Measurements from ENCODE around the gene EIF2S3B. TPM values are rescaled to one million over a fixed set of nuclear protein-coding genes. Genes with fewer than 3 reads are reported as not detected.
"Not testable (repeated sequence)": the region's sequence is repeated elsewhere in the genome, so short reads cannot be mapped to it uniquely, and the experiment has no call there.

Gene EIF2S3B
- total RNA-seq (0.62 TPM), polyA plus RNA-seq (under 1 TPM; 0.15 to 0.76 (median 0.45) TPM)

GRCh38 chr12:10505620-10506019, at the start of gene EIF2S3B:
TSS of gene EIF2S3B (plus strand) at chr12:10505890. CDS start at chr12:10505903, 13 bp downstream.
- Histone ChIP-seq H3K36me3 (ENCODE audit: control insufficient read depth, insufficient read depth, low read length) (no peaks in the 10 kb centered on the region), H3K9me3 (ENCODE audit: control insufficient read depth in 2 of 2, low read length in 2 of 2) (no peaks in the 10 kb centered on the region), H3K27me3 (ENCODE audit: control insufficient read depth, insufficient read depth, low read length) (peaks cover 4% of the 10 kb centered on the region), H3K4me3 (ENCODE audit: low read depth, low read length) (no peak within 1 kb of the TSS), H3K4me1 (ENCODE audit: control insufficient read depth, insufficient read depth, low read length, poor library complexity, severe bottlenecking) (no peaks in the 10 kb centered on the region), H3K27ac (ENCODE audit: insufficient read depth, low read length, poor library complexity, severe bottlenecking) (no peak within 1 kb of the TSS)
- H3K27ac Mint-ChIP-seq: no peak within 1 kb of the TSS
- peaks cover 0 to 4% (median 0%) of the 10 kb centered on the region in 7 donors for H3K9me3 Mint-ChIP-seq
- DNase-seq (no peak), ATAC-seq (ENCODE audit: low read depth in 2 of 2) (no peak)
- H3K4me1 Mint-ChIP-seq: no peaks in the 10 kb centered on the region
- H3K36me3 Mint-ChIP-seq: no peaks in the 10 kb centered on the region
- peaks cover 15% of the 10 kb centered on the region for H3K27me3 Mint-ChIP-seq
- H3K4me3 Mint-ChIP-seq: no peak within 1 kb of the TSS

- ATAC-seq (ENCODE audit: low read depth in 2 of 2): no peak
- Histone ChIP-seq H3K4me3 (ENCODE audit: low read depth, low read length) (no peak overlapping the region), H3K27ac (ENCODE audit: insufficient read depth, low read length, poor library complexity, severe bottlenecking) (no peak overlapping the region), H3K9me3 (ENCODE audit: control insufficient read depth in 2 of 2, low read length in 2 of 2) (peaks cover 0 to 9% of the 10 kb centered on the region in 2 experiments), H3K4me1 (ENCODE audit: control insufficient read depth, insufficient read depth, low read length, poor library complexity, severe bottlenecking) (no peaks in the 10 kb centered on the region), H3K36me3 (ENCODE audit: control insufficient read depth, insufficient read depth, low read length) (no peaks in the 10 kb centered on the region), H3K27me3 (ENCODE audit: control insufficient read depth, insufficient read depth, low read length) (no peaks in the 10 kb centered on the region)
- H3K9me3 Mint-ChIP-seq: peaks cover 2 to 28% (median 12%) of the 10 kb centered on the region in 7 donors
- no peaks in the 10 kb centered on the region for H3K4me1 Mint-ChIP-seq
- H3K27me3 Mint-ChIP-seq: peaks cover 7% of the 10 kb centered on the region
- H3K4me3 Mint-ChIP-seq: no peak overlapping the region
- DNase-seq: no peak
- H3K27ac Mint-ChIP-seq: no peak overlapping the region
- no peaks in the 10 kb centered on the region for H3K36me3 Mint-ChIP-seq
Observed at GRCh38 chr12:10456856-10457255, 48.8 kb upstream of the EIF2S3B start.

GRCh38 chr12:10457760-10458159, 47.9 kb upstream of the EIF2S3B start:
- no peaks in the 10 kb centered on the region for H3K4me1 Mint-ChIP-seq
- Histone ChIP-seq H3K27ac (ENCODE audit: insufficient read depth, low read length, poor library complexity, severe bottlenecking) (no peak overlapping the region), H3K27me3 (ENCODE audit: control insufficient read depth, insufficient read depth, low read length) (no peaks in the 10 kb centered on the region), H3K36me3 (ENCODE audit: control insufficient read depth, insufficient read depth, low read length) (no peaks in the 10 kb centered on the region), H3K9me3 (ENCODE audit: control insufficient read depth in 2 of 2, low read length in 2 of 2) (peaks cover 0 to 9% of the 10 kb centered on the region in 2 experiments), H3K4me1 (ENCODE audit: control insufficient read depth, insufficient read depth, low read length, poor library complexity, severe bottlenecking) (no peaks in the 10 kb centered on the region), H3K4me3 (ENCODE audit: low read depth, low read length) (no peak overlapping the region)
- ATAC-seq (ENCODE audit: low read depth in 2 of 2) (no peak), DNase-seq (no peak)
- peaks cover 5 to 28% (median 13%) of the 10 kb centered on the region in 7 donors for H3K9me3 Mint-ChIP-seq
- H3K4me3 Mint-ChIP-seq: no peak overlapping the region
- H3K36me3 Mint-ChIP-seq: no peaks in the 10 kb centered on the region
- H3K27me3 Mint-ChIP-seq: peaks cover 9% of the 10 kb centered on the region
- H3K27ac Mint-ChIP-seq: peak overlapping the region in 1 of 3 donors; percentile 32

GRCh38 chr12:10466311-10466710, 39.4 kb upstream of the EIF2S3B start:
- no peaks in the 10 kb centered on the region for H3K9me3 ChIP-seq (ENCODE audit: control insufficient read depth in 2 of 2, low read length in 2 of 2)
- no peaks in the 10 kb centered on the region for H3K27me3 ChIP-seq (ENCODE audit: control insufficient read depth, insufficient read depth, low read length)
- no peaks in the 10 kb centered on the region for H3K4me1 Mint-ChIP-seq
- peaks cover 20% of the 10 kb centered on the region for H3K27me3 Mint-ChIP-seq
- peaks cover 0 to 7% (median 2%) of the 10 kb centered on the region in 7 donors for H3K9me3 Mint-ChIP-seq
- H3K27ac Mint-ChIP-seq: no peak overlapping the region
- H3K36me3 Mint-ChIP-seq: no peaks in the 10 kb centered on the region
- no peaks in the 10 kb centered on the region for H3K36me3 ChIP-seq (ENCODE audit: control insufficient read depth, insufficient read depth, low read length)
- DNase-seq (no peak), ATAC-seq (ENCODE audit: low read depth in 2 of 2) (no peak)
- H3K4me1 ChIP-seq (ENCODE audit: control insufficient read depth, insufficient read depth, low read length, poor library complexity, severe bottlenecking): no peaks in the 10 kb centered on the region
- H3K4me3 ChIP-seq (ENCODE audit: low read depth, low read length): no peak overlapping the region
- no peak overlapping the region for H3K27ac ChIP-seq (ENCODE audit: insufficient read depth, low read length, poor library complexity, severe bottlenecking)
- H3K4me3 Mint-ChIP-seq: no peak overlapping the region

GRCh38 chr12:10469701-10470100, 36.0 kb upstream of the EIF2S3B start:
- H3K27ac Mint-ChIP-seq: no peak overlapping the region
- H3K27me3 Mint-ChIP-seq: peaks cover 14% of the 10 kb centered on the region
- Histone ChIP-seq H3K36me3 (ENCODE audit: control insufficient read depth, insufficient read depth, low read length) (no peaks in the 10 kb centered on the region), H3K9me3 (ENCODE audit: control insufficient read depth in 2 of 2, low read length in 2 of 2) (no peaks in the 10 kb centered on the region), H3K27me3 (ENCODE audit: control insufficient read depth, insufficient read depth, low read length) (no peaks in the 10 kb centered on the region), H3K4me3 (ENCODE audit: low read depth, low read length) (no peak overlapping the region), H3K27ac (ENCODE audit: insufficient read depth, low read length, poor library complexity, severe bottlenecking) (no peak overlapping the region), H3K4me1 (ENCODE audit: control insufficient read depth, insufficient read depth, low read length, poor library complexity, severe bottlenecking) (no peaks in the 10 kb centered on the region)
- no peaks in the 10 kb centered on the region for H3K36me3 Mint-ChIP-seq
- ATAC-seq (ENCODE audit: low read depth in 2 of 2): no peak
- DNase-seq: no peak
- H3K4me1 Mint-ChIP-seq: no peaks in the 10 kb centered on the region
- peaks cover 0 to 5% (median 2%) of the 10 kb centered on the region in 7 donors for H3K9me3 Mint-ChIP-seq
- no peak overlapping the region for H3K4me3 Mint-ChIP-seq

GRCh38 chr12:10472808-10473207, 32.9 kb upstream of the EIF2S3B start:
- not testable (repeated sequence) for H3K9me3 Mint-ChIP-seq; H3K36me3 ChIP-seq (ENCODE audit: control insufficient read depth, insufficient read depth, low read length)

GRCh38 chr12:10481901-10482300, 23.8 kb upstream of the EIF2S3B start:
- ATAC-seq (ENCODE audit: low read depth in 2 of 2); H3K27ac ChIP-seq (ENCODE audit: insufficient read depth, low read length, poor library complexity, severe bottlenecking); H3K4me1 Mint-ChIP-seq; H3K4me1 ChIP-seq (ENCODE audit: control insufficient read depth, insufficient read depth, low read length, poor library complexity, severe bottlenecking); H3K27ac Mint-ChIP-seq; H3K9me3 Mint-ChIP-seq; H3K9me3 ChIP-seq (ENCODE audit: control insufficient read depth in 2 of 2, low read length in 2 of 2); H3K36me3 ChIP-seq (ENCODE audit: control insufficient read depth, insufficient read depth, low read length); H3K4me3 ChIP-seq (ENCODE audit: low read depth, low read length); H3K36me3 Mint-ChIP-seq; H3K4me3 Mint-ChIP-seq; DNase-seq; H3K27me3 ChIP-seq (ENCODE audit: control insufficient read depth, insufficient read depth, low read length): not testable (repeated sequence)
- H3K27me3 Mint-ChIP-seq: peaks cover 21% of the 10 kb centered on the region

More at GRCh38 chr12:10472808-10473207, 32.9 kb upstream of the EIF2S3B start:
- not testable (repeated sequence) for H3K36me3 Mint-ChIP-seq; H3K4me1 Mint-ChIP-seq; ATAC-seq (ENCODE audit: low read depth in 2 of 2); H3K9me3 ChIP-seq (ENCODE audit: control insufficient read depth in 2 of 2, low read length in 2 of 2); H3K4me1 ChIP-seq (ENCODE audit: control insufficient read depth, insufficient read depth, low read length, poor library complexity, severe bottlenecking); H3K4me3 Mint-ChIP-seq; H3K27me3 Mint-ChIP-seq; H3K27ac ChIP-seq (ENCODE audit: insufficient read depth, low read length, poor library complexity, severe bottlenecking); H3K4me3 ChIP-seq (ENCODE audit: low read depth, low read length); DNase-seq; H3K27me3 ChIP-seq (ENCODE audit: control insufficient read depth, insufficient read depth, low read length); H3K27ac Mint-ChIP-seq

GRCh38 chr12:10487328-10487727, 18.4 kb upstream of the EIF2S3B start:
- H3K9me3 Mint-ChIP-seq; H3K27ac ChIP-seq (ENCODE audit: insufficient read depth, low read length, poor library complexity, severe bottlenecking); H3K9me3 ChIP-seq (ENCODE audit: control insufficient read depth in 2 of 2, low read length in 2 of 2); H3K27ac Mint-ChIP-seq; H3K4me3 ChIP-seq (ENCODE audit: low read depth, low read length); H3K27me3 ChIP-seq (ENCODE audit: control insufficient read depth, insufficient read depth, low read length); DNase-seq; H3K4me1 ChIP-seq (ENCODE audit: control insufficient read depth, insufficient read depth, low read length, poor library complexity, severe bottlenecking); ATAC-seq (ENCODE audit: low read depth in 2 of 2); H3K36me3 ChIP-seq (ENCODE audit: control insufficient read depth, insufficient read depth, low read length); H3K4me1 Mint-ChIP-seq; H3K36me3 Mint-ChIP-seq; H3K4me3 Mint-ChIP-seq: not testable (repeated sequence)
- peaks cover 12% of the 10 kb centered on the region for H3K27me3 Mint-ChIP-seq

Data from CD4-positive, CD25-positive, alpha-beta regulatory T cell (primary cell).